Daoy (cell line): Measurements from ENCODE around the gene PRPF6. TPM values are rescaled to one million over a fixed set of nuclear protein-coding genes. Genes with fewer than 3 reads are reported as not detected.
A peak's percentile ranks its signal among the peaks of the same experiment; 100 is the strongest.

Experiments used
- DNase-seq: peaks from one replicate; pipeline ENCODE4 v3.0.0-alpha.2; 2015; ENCODE audit warnings: low read depth
- total RNA-seq: library from RNA; depleted of rRNA; stranded (reverse); fragments of >200 nt; shearing (Covaris generic); gene quantifications from 2 replicates; pipeline ENCODE4 v1.2.3, GENCODE V29; 2014

PRPF6 gene
- total RNA-seq, 1 experiment from 2014 or later, result 82.7 TPM

- DNase-seq, result peak; percentile 52
Measured at GRCh38 chr20:64058536-64058935, 77.6 kb downstream of the PRPF6 start.

- DNase-seq, result no peak
Measured at GRCh38 chr20:64062276-64062595, 81.3 kb downstream of the PRPF6 start.

- peak; percentile 97 for DNase-seq
Measured at GRCh38 chr20:64062596-64063388, 81.9 kb downstream of the PRPF6 start, which contains the start of gene TCEA2. TSS of gene TCEA2 (plus strand) at chr20:64063198. CDS start at chr20:64063313, 115 bp downstream.

GRCh38 chr20:64063389-64064144 lies 82.6 kb downstream of the PRPF6 start:
- peak; percentile 34 for DNase-seq

GRCh38 chr20:64064145-64064698 lies 83.3 kb downstream of the PRPF6 start:
- peak; percentile 75 for DNase-seq

- DNase-seq, result no peak
Measured at GRCh38 chr20:64065062-64065973, 84.4 kb downstream of the PRPF6 start.

GRCh38 chr20:64065974-64066343 lies 85.0 kb downstream of the PRPF6 start:
- DNase-seq, result peak; percentile 82

GRCh38 chr20:64067005-64067632 lies 86.2 kb downstream of the PRPF6 start:
- DNase-seq, result no peak

GRCh38 chr20:64067733-64068307 lies 86.9 kb downstream of the PRPF6 start:
- no peak for DNase-seq

GRCh38 chr20:64068386-64069208 lies 87.7 kb downstream of the PRPF6 start:
- DNase-seq, result no peak

- no peak for DNase-seq
Measured at GRCh38 chr20:64069209-64069613, 88.3 kb downstream of the PRPF6 start.

- DNase-seq, result no peak
Measured at GRCh38 chr20:64069614-64070243, 88.8 kb downstream of the PRPF6 start.

GRCh38 chr20:64070244-64070993 lies 89.5 kb downstream of the PRPF6 start:
- no peak for DNase-seq

- DNase-seq, result no peak
Measured at GRCh38 chr20:64071341-64072332, 90.7 kb downstream of the PRPF6 start.

GRCh38 chr20:64072498-64073063 lies 91.6 kb downstream of the PRPF6 start:
- DNase-seq, result no peak

- DNase-seq, result no peak
Measured at GRCh38 chr20:64073476-64074183, 92.7 kb downstream of the PRPF6 start.
